Fibroblast of lung (primary cell): ENCODE measurements around the gene BASP1.

ENCODE experiments used
- EZH2 ChIP-seq: IDR thresholded peaks from 2 replicates; pipeline ENCODE4 v1.5.1; 2012; ENCODE audit warnings: low read length, control low read depth, mild to moderate bottlenecking; ENCODE audit errors: missing control alignments
- TF ChIP-seq, protein P1 (sequence below), 2 donors: IDR thresholded peaks in 1 of 2; conservative IDR thresholded peaks in 1 of 2; 1 replicate in 1 of 2; 2 replicates in 1 of 2; pipeline ENCODE4 v1.5.1; 2011 to 2012; ENCODE audit warnings: low read length in 2 of 2, control low read depth in 1 of 2, inconsistent platforms in 1 of 2, low read depth in 1 of 2, mild to moderate bottlenecking in 1 of 2

DNA sequence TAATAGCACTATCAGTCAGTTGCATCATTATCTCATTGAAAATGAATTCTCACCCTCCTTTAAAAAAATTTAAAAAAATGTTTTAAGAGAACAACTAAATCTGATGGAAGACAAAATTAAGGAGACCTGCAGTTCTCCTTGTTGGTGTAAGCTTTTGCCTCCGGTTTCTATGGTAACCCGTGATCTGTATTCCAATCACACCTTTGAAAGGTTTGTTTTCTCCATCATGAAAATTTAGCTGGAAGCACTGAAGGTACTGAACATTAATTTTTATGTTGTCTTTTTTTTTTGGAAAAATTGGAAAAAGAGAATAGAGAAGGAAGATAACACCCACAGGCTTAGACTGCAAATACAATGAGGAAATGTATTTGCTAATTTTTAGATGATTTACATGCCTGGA, 2.5 kb upstream of the BASP1 start:
- TF ChIP-seq, protein P1, sequence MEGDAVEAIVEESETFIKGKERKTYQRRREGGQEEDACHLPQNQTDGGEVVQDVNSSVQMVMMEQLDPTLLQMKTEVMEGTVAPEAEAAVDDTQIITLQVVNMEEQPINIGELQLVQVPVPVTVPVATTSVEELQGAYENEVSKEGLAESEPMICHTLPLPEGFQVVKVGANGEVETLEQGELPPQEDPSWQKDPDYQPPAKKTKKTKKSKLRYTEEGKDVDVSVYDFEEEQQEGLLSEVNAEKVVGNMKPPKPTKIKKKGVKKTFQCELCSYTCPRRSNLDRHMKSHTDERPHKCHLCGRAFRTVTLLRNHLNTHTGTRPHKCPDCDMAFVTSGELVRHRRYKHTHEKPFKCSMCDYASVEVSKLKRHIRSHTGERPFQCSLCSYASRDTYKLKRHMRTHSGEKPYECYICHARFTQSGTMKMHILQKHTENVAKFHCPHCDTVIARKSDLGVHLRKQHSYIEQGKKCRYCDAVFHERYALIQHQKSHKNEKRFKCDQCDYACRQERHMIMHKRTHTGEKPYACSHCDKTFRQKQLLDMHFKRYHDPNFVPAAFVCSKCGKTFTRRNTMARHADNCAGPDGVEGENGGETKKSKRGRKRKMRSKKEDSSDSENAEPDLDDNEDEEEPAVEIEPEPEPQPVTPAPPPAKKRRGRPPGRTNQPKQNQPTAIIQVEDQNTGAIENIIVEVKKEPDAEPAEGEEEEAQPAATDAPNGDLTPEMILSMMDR (conservative IDR thresholded peaks at IDR 0.05 in 1 of 2, IDR thresholded peaks at IDR 0.05 in 1 of 2; ENCODE audit: low read depth in 1 of 2, low read length in 2 of 2): no peak
- no peak for TF ChIP-seq EZH2
